Pericardium fibroblast (primary cell): Measurements from ENCODE around the gene FBN1. TPM values are rescaled to one million over a fixed set of nuclear protein-coding genes. Genes with fewer than 3 reads are reported as not detected.

Experiments
- total RNA-seq: library from RNA; depleted of rRNA; stranded (reverse); fragments of >200 nt; gene quantifications from 2 replicates; pipeline ENCODE4 v1.2.3, GENCODE V29; 2015

Gene FBN1
- 785 and 990 TPM in 2 replicates for total RNA-seq

GRCh38 chr15:48645558-48646330 is at the start of gene FBN1:
FBN1 (minus strand) TSS chr15:48645709; CDS start chr15:48644769, 940 bp downstream.

Other genes starting within 250 kb of the FBN1 start
- 1.5 and 7.9 TPM in 2 replicates for gene CEP152, start 165.4 kb upstream of the FBN1 start, total RNA-seq
- gene EID1, start 232.4 kb upstream of the FBN1 start, total RNA-seq, result 191 and 318 TPM in 2 replicates